22Rv1 (cell line): ENCODE data around the gene CLDND2.

Experiments used
- ZFX ChIP-seq: fragments of 450-650 bp; IDR thresholded peaks from 2 replicates; pipeline ENCODE4 v1.6.1; 2017; ENCODE audit warnings: antibody characterized with exemption, borderline replicate concordance
- TF ChIP-seq, protein P1 (sequence below): fragments of 450-650 bp; IDR thresholded peaks from 2 replicates; pipeline ENCODE4 v1.5.1; 2017; ENCODE audit warnings: mild to moderate bottlenecking

DNA sequence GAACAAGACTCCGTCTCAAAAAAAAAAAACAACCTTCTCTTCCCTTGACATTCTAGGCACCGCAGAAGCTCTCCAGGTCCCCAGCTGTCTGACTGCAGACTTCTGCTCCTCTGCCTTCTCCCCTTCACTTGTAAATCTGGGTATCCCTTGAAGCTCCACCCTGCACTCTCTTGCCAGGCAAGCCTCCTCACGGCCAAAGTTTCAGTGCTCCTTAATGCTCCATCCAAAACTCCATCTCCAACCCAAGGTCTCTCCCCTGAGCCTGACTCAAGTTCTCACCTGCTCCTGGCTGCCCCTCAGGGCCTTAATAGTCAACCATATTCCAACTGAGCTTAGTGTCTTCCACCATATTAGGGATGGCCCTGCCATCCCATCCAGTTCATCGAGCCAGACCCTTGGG lies 1.4 kb upstream of the CLDND2 start:
- TF ChIP-seq, protein P1, sequence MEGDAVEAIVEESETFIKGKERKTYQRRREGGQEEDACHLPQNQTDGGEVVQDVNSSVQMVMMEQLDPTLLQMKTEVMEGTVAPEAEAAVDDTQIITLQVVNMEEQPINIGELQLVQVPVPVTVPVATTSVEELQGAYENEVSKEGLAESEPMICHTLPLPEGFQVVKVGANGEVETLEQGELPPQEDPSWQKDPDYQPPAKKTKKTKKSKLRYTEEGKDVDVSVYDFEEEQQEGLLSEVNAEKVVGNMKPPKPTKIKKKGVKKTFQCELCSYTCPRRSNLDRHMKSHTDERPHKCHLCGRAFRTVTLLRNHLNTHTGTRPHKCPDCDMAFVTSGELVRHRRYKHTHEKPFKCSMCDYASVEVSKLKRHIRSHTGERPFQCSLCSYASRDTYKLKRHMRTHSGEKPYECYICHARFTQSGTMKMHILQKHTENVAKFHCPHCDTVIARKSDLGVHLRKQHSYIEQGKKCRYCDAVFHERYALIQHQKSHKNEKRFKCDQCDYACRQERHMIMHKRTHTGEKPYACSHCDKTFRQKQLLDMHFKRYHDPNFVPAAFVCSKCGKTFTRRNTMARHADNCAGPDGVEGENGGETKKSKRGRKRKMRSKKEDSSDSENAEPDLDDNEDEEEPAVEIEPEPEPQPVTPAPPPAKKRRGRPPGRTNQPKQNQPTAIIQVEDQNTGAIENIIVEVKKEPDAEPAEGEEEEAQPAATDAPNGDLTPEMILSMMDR: no peak
- TF ChIP-seq ZFX: no peak
